CD8-positive, alpha-beta memory T cell (primary cell): Measurements from ENCODE around the gene LARP1B. TPM values are rescaled to one million over a fixed set of nuclear protein-coding genes. Genes with fewer than 3 reads are reported as not detected.

Source experiments
- CTCF ChIA-PET: fragments of 350-600 bp; sonication (Branson Sonifier 250); formaldehyde crosslinking; loops from one replicate; lab custom pipeline; 2021; ENCODE audit warnings: antibody characterized with exemption; lab: Charles Lee
- POLR2A ChIA-PET: fragments of 350-600 bp; sonication (Branson Sonifier 250); formaldehyde crosslinking; loops from one replicate; lab custom pipeline; 2021; ENCODE audit warnings: antibody characterized with exemption; lab: Charles Lee
- DNase-seq, 5 donors: peaks; one replicate each; pipeline versions ENCODE4 v3.0.0 to v3.0.0-alpha.2; 2020 to 2022; ENCODE audit warnings: mixed read lengths in 1 of 5
- H3K27ac ChIP-seq: one replicate; pipeline ENCODE4 v1.7.0; 2013; ENCODE audit warnings: low read depth, mild to moderate bottlenecking, low read length, moderate library complexity
- H3K27me3 ChIP-seq: 2 replicates; pipeline ENCODE4 v1.7.0; 2013; ENCODE audit warnings: low read length, mild to moderate bottlenecking; ENCODE audit not compliant: insufficient read depth, poor library complexity, severe bottlenecking
- H3K36me3 ChIP-seq: 2 replicates; pipeline ENCODE4 v1.7.0; 2013; ENCODE audit warnings: mild to moderate bottlenecking, low read length, moderate library complexity; ENCODE audit not compliant: insufficient read depth
- H3K4me1 ChIP-seq: 2 replicates; pipeline ENCODE4 v1.7.0; 2013; ENCODE audit warnings: mild to moderate bottlenecking, low read length, moderate library complexity; ENCODE audit not compliant: insufficient read depth
- H3K4me3 ChIP-seq: 2 replicates; pipeline ENCODE4 v1.7.0; 2013; ENCODE audit warnings: mild to moderate bottlenecking, low read length
- H3K9me3 ChIP-seq: 2 replicates; pipeline ENCODE4 v1.7.0; 2013; ENCODE audit warnings: mild to moderate bottlenecking, low read length
- H3K27ac Mint-ChIP-seq, 8 donors: one replicate each; pipeline ENCODE4 v1.8.0; 2020 to 2021; ENCODE audit warnings: mixed read lengths in 8 of 8, mild to moderate bottlenecking in 6 of 8, inconsistent platforms in 3 of 8, moderate library complexity in 3 of 8
- H3K27me3 Mint-ChIP-seq, 2 donors: one replicate each; pipeline ENCODE4 v1.8.0; 2020 to 2021; ENCODE audit warnings: mixed read lengths in 2 of 2, mild to moderate bottlenecking in 1 of 2, moderate library complexity in 1 of 2
- H3K36me3 Mint-ChIP-seq, 3 donors: one replicate each; pipeline ENCODE4 v1.8.0; 2020 to 2021; ENCODE audit warnings: mixed read lengths in 3 of 3, inconsistent platforms in 1 of 3, mild to moderate bottlenecking in 1 of 3
- H3K4me1 Mint-ChIP-seq, 3 donors: one replicate each; pipeline ENCODE4 v1.8.0; 2020 to 2021; ENCODE audit warnings: mixed read lengths in 3 of 3, inconsistent platforms in 1 of 3, mild to moderate bottlenecking in 1 of 3
- H3K4me3 Mint-ChIP-seq, 7 donors: one replicate each; pipeline ENCODE4 v1.8.0; 2020 to 2021; ENCODE audit warnings: mixed read lengths in 7 of 7, mild to moderate bottlenecking in 6 of 7, moderate library complexity in 4 of 7, inconsistent platforms in 2 of 7
- H3K9me3 Mint-ChIP-seq, 5 donors: one replicate each; pipeline ENCODE4 v1.8.0; 2020 to 2022; ENCODE audit warnings: mixed read lengths in 5 of 5, mild to moderate bottlenecking in 3 of 5, moderate library complexity in 2 of 5, inconsistent platforms in 1 of 5
- polyA plus RNA-seq: library from polyadenylated mRNA; unstranded; fragments of 300-500 nt; fragmentation: Illumina TruSeq; gene quantifications from one replicate; pipeline ENCODE4 v1.2.3, GENCODE V29; 2021
- total RNA-seq, 2 experiments: library from RNA; stranded (reverse); gene quantifications; one replicate each; pipeline ENCODE4 v1.2.3, GENCODE V29; 2021

LARP1B gene
- total and polyA plus RNA-seq, 3 experiments from 2014 or later = 6.8 to 22.0 (median 20.3) TPM

- Mint-ChIP-seq H3K4me1 (peaks cover 0 to 5% (median 4%) of the 10 kb centered on the region in 3 donors), H3K9me3 (no peaks in the 10 kb centered on the region), H3K4me3 (no peak overlapping the region), H3K36me3 (no peaks in the 10 kb centered on the region), H3K27me3 (no peaks in the 10 kb centered on the region), H3K27ac (peak overlapping the region in 1 of 8 donors; percentile 29)
- Histone ChIP-seq H3K27me3 (no peaks in the 10 kb centered on the region), H3K36me3 (no peaks in the 10 kb centered on the region), H3K4me1 (no peaks in the 10 kb centered on the region), H3K9me3 (no peaks in the 10 kb centered on the region), H3K27ac (no peak overlapping the region), H3K4me3 (no peak overlapping the region)
- DNase-seq = peak; percentile 40 to 78 (median 55)
- CTCF ChIA-PET = interaction anchor here (0.9 to 1.4 kb wide), 5 partner anchors 9 to 1451 kb away, joined by 3 to 6 read pairs (median 4); no protein-coding TSS in a partner anchor
- POLR2A ChIA-PET = no interaction called here
Observed at GRCh38 chr4:128191115-128191781, 130.1 kb downstream of the LARP1B start.

- no peak overlapping the region for H3K4me3 ChIP-seq
- H3K36me3 ChIP-seq = no peaks in the 10 kb centered on the region
- H3K4me1 ChIP-seq = no peaks in the 10 kb centered on the region
- Mint-ChIP-seq H3K27me3 (no peaks in the 10 kb centered on the region), H3K27ac (no peak overlapping the region), H3K4me1 (no peaks in the 10 kb centered on the region), H3K9me3 (no peaks in the 10 kb centered on the region), H3K36me3 (no peaks in the 10 kb centered on the region), H3K4me3 (no peak overlapping the region)
- DNase-seq = peak in 1 of 5 donors; percentile 3
- no peaks in the 10 kb centered on the region for H3K9me3 ChIP-seq
- H3K27ac ChIP-seq = no peak overlapping the region
- POLR2A ChIA-PET = no interaction called here
- H3K27me3 ChIP-seq = no peaks in the 10 kb centered on the region
- CTCF ChIA-PET = no interaction called here
Observed at GRCh38 chr4:128220286-128221235, 159.4 kb downstream of the LARP1B start.

- H3K9me3 Mint-ChIP-seq = no peaks in the 10 kb centered on the region
- Histone ChIP-seq H3K27ac (no peak overlapping the region), H3K36me3 (no peaks in the 10 kb centered on the region), H3K9me3 (no peaks in the 10 kb centered on the region), H3K4me1 (no peaks in the 10 kb centered on the region), H3K4me3 (no peak overlapping the region), H3K27me3 (no peaks in the 10 kb centered on the region)
- no peaks in the 10 kb centered on the region for H3K36me3 Mint-ChIP-seq
- DNase-seq = no peak
- ChIA-PET POLR2A (no interaction called here), CTCF (no interaction called here)
- no peak overlapping the region for H3K27ac Mint-ChIP-seq
- no peak overlapping the region for H3K4me3 Mint-ChIP-seq
- H3K27me3 Mint-ChIP-seq = peaks cover 0 to under 1% of the 10 kb centered on the region in 2 donors
- no peaks in the 10 kb centered on the region for H3K4me1 Mint-ChIP-seq
Observed at GRCh38 chr4:128221586-128221985, 160.5 kb downstream of the LARP1B start.

DNA sequence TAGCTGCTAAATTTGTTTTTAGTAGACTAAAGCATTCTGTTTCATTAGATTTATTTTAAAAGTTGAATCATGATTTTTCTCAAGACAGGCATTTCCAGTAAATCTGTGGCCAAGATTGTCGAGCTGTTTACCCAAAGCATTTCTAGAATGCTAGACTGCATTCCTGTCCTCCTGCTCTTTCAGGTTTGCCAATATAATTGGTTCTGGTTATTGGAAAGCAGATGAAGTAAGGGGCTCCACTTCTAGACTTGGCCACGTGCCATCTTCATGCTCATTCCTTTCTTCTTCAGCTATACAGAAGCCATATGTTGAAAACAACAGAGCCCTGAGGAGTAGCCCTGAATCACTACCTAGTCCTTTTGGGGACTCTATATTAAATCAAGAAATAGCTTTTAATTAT is 164.0 kb downstream of the LARP1B start:
- Mint-ChIP-seq H3K4me3 (no peak overlapping the region), H3K36me3 (no peaks in the 10 kb centered on the region), H3K4me1 (no peaks in the 10 kb centered on the region), H3K27me3 (peaks cover 0 to 4% of the 10 kb centered on the region in 2 donors), H3K9me3 (no peaks in the 10 kb centered on the region), H3K27ac (no peak overlapping the region)
- CTCF ChIA-PET = interaction anchor here (0.9 kb wide), 1 partner anchor 33 kb away, joined by 3 read pairs; no protein-coding TSS in a partner anchor
- Histone ChIP-seq H3K4me1 (no peaks in the 10 kb centered on the region), H3K9me3 (no peaks in the 10 kb centered on the region), H3K36me3 (no peaks in the 10 kb centered on the region), H3K27ac (no peak overlapping the region), H3K4me3 (no peak overlapping the region), H3K27me3 (no peaks in the 10 kb centered on the region)
- no peak for DNase-seq
- POLR2A ChIA-PET = no interaction called here

GRCh38 chr4:128227991-128228571 is 167.0 kb downstream of the LARP1B start:
- DNase-seq = no peak
- Mint-ChIP-seq H3K4me3 (no peak overlapping the region), H3K27ac (no peak overlapping the region), H3K9me3 (no peaks in the 10 kb centered on the region), H3K27me3 (peaks cover 0 to 4% of the 10 kb centered on the region in 2 donors), H3K36me3 (no peaks in the 10 kb centered on the region), H3K4me1 (no peaks in the 10 kb centered on the region)
- POLR2A ChIA-PET = no interaction called here
- CTCF ChIA-PET = no interaction called here
- Histone ChIP-seq H3K36me3 (no peaks in the 10 kb centered on the region), H3K27me3 (no peaks in the 10 kb centered on the region), H3K9me3 (no peaks in the 10 kb centered on the region), H3K4me1 (no peaks in the 10 kb centered on the region), H3K4me3 (no peak overlapping the region), H3K27ac (no peak overlapping the region)

GRCh38 chr4:128228845-128229795 is 168.0 kb downstream of the LARP1B start:
- ChIA-PET POLR2A (no interaction called here), CTCF (no interaction called here)
- no peaks in the 10 kb centered on the region for H3K9me3 ChIP-seq
- no peaks in the 10 kb centered on the region for H3K4me1 ChIP-seq
- no peak overlapping the region for H3K27ac Mint-ChIP-seq
- H3K27me3 Mint-ChIP-seq = peaks cover 0 to 4% of the 10 kb centered on the region in 2 donors
- no peak overlapping the region for H3K4me3 Mint-ChIP-seq
- H3K36me3 Mint-ChIP-seq = no peaks in the 10 kb centered on the region
- no peaks in the 10 kb centered on the region for H3K9me3 Mint-ChIP-seq
- no peak for DNase-seq
- H3K27me3 ChIP-seq = no peaks in the 10 kb centered on the region
- no peak overlapping the region for H3K27ac ChIP-seq
- no peak overlapping the region for H3K4me3 ChIP-seq
- no peaks in the 10 kb centered on the region for H3K4me1 Mint-ChIP-seq
- no peaks in the 10 kb centered on the region for H3K36me3 ChIP-seq

GRCh38 chr4:128232719-128233118 is 171.6 kb downstream of the LARP1B start:
- CTCF ChIA-PET = no interaction called here
- POLR2A ChIA-PET = no interaction called here
- Histone ChIP-seq H3K36me3 (no peaks in the 10 kb centered on the region), H3K9me3 (no peaks in the 10 kb centered on the region), H3K27ac (no peak overlapping the region), H3K27me3 (no peaks in the 10 kb centered on the region), H3K4me3 (no peak overlapping the region), H3K4me1 (no peaks in the 10 kb centered on the region)
- no peaks in the 10 kb centered on the region for H3K4me1 Mint-ChIP-seq
- no peaks in the 10 kb centered on the region for H3K36me3 Mint-ChIP-seq
- no peak overlapping the region for H3K4me3 Mint-ChIP-seq
- no peaks in the 10 kb centered on the region for H3K9me3 Mint-ChIP-seq
- peaks cover 2 to 13% of the 10 kb centered on the region in 2 donors for H3K27me3 Mint-ChIP-seq
- no peak for DNase-seq
- no peak overlapping the region for H3K27ac Mint-ChIP-seq
